ENCODE results near the gene PDE8B. TPM values are rescaled to one million over a fixed set of nuclear protein-coding genes. Genes with fewer than 3 reads are reported as not detected.

PDE8B gene
- total RNA-seq, 1 experiment from 2014 or later, result 0.07 TPM

DNA sequence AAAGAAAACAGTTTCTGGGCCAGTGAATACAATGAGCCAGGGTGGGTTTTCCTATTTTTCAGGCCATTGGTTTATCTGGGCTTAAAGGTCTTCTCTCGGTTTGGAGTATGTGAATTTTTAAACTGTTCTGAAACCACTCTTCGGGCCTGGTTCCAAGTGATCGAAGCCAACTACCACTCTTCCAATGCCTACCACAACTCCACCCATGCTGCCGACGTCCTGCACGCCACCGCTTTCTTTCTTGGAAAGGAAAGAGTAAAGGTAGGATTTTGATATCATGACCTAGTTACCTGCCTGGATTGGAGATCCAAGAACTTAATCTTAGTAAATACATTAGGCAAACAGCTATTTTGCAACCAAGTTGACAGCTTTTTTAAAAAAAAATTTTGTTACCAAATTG lies 202.6 kb downstream of the PDE8B start:
- no peaks in the 10 kb centered on the region for H3K27me3 ChIP-seq (ENCODE audit: insufficient read depth, low read length)
- H2AFZ ChIP-seq (ENCODE audit: low read length), result no peak overlapping the region
- H3K18ac ChIP-seq (ENCODE audit: insufficient read length, low read depth, low read length), result no peak overlapping the region
- H3K9ac ChIP-seq (ENCODE audit: extremely low read depth, insufficient read length, low read length), result no peak overlapping the region
- TF ChIP-seq, protein P1, sequence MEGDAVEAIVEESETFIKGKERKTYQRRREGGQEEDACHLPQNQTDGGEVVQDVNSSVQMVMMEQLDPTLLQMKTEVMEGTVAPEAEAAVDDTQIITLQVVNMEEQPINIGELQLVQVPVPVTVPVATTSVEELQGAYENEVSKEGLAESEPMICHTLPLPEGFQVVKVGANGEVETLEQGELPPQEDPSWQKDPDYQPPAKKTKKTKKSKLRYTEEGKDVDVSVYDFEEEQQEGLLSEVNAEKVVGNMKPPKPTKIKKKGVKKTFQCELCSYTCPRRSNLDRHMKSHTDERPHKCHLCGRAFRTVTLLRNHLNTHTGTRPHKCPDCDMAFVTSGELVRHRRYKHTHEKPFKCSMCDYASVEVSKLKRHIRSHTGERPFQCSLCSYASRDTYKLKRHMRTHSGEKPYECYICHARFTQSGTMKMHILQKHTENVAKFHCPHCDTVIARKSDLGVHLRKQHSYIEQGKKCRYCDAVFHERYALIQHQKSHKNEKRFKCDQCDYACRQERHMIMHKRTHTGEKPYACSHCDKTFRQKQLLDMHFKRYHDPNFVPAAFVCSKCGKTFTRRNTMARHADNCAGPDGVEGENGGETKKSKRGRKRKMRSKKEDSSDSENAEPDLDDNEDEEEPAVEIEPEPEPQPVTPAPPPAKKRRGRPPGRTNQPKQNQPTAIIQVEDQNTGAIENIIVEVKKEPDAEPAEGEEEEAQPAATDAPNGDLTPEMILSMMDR (conservative IDR thresholded peaks at IDR 0.05), result no peak
- no peak overlapping the region for H3K27ac ChIP-seq (ENCODE audit: insufficient read length, low read depth, low read length)
- no peaks in the 10 kb centered on the region for H3K4me1 ChIP-seq (ENCODE audit: insufficient read depth, low read length)
- Mint-ChIP-seq H3K36me3 (ENCODE audit: insufficient read depth in 1 of 3, low read depth in 3 of 3) (no peaks in the 10 kb centered on the region), H3K27ac (no peak overlapping the region), H3K27me3 (ENCODE audit: low read depth) (no peaks in the 10 kb centered on the region; the same call in 1 of the 2 replicates), H3K9me3 (no peaks in the 10 kb centered on the region), H3K4me3 (no peak overlapping the region), H3K4me1 (no peaks in the 10 kb centered on the region)
- H4K8ac ChIP-seq (replicated peaks; ENCODE audit: insufficient read length, low read depth, low read length), result no peak overlapping the region
- no peak overlapping the region for H3K56ac ChIP-seq (ENCODE audit: insufficient read length, low read depth, low read length)
- no peak overlapping the region for H3K14ac ChIP-seq (ENCODE audit: insufficient read depth, low read length)
- DNase-seq, result no peak
- no peak overlapping the region for H3K4me2 ChIP-seq (ENCODE audit: insufficient read depth, insufficient read length, low read length)
- no peak overlapping the region for H2BK20ac ChIP-seq (ENCODE audit: low read depth, low read length, poor library complexity, severe bottlenecking)
- no peak overlapping the region for H3K23ac ChIP-seq (ENCODE audit: insufficient read length, low read depth, low read length)
- H2BK15ac ChIP-seq (ENCODE audit: low read depth, low read length), result no peak overlapping the region
- no peak overlapping the region for H3K4ac ChIP-seq (ENCODE audit: low read depth, low read length)
- H4K5ac ChIP-seq (ENCODE audit: insufficient read length, low read depth, low read length), result no peak overlapping the region
- no peak overlapping the region for H2BK5ac ChIP-seq (ENCODE audit: insufficient read length, low read length)
- no peak overlapping the region for H2BK120ac ChIP-seq (ENCODE audit: low read depth, low read length, poor library complexity, severe bottlenecking)
- WGBS (ENCODE audit: extremely low coverage, insufficient read length, low lambda C conversion rate), result no CpG with 5 or more reads among the region's 7 CpGs
- H3K79me1 ChIP-seq (ENCODE audit: insufficient read depth, low read depth, low read length, poor library complexity, severe bottlenecking), result no peaks in the 10 kb centered on the region
- H3K9me3 ChIP-seq (ENCODE audit: control insufficient read depth, low read depth, low read length), result no peaks in the 10 kb centered on the region
- H2BK12ac ChIP-seq (ENCODE audit: insufficient read length, low read depth, low read length), result no peak overlapping the region
- no peak overlapping the region for H2AK5ac ChIP-seq (ENCODE audit: insufficient read length, low read length)
- H4K20me1 ChIP-seq (ENCODE audit: control insufficient read depth, insufficient read depth, insufficient read length), result no peaks in the 10 kb centered on the region
- no peaks in the 10 kb centered on the region for H3K23me2 ChIP-seq (ENCODE audit: insufficient read length, low read depth, low read length, poor library complexity, severe bottlenecking)
- H3K79me2 ChIP-seq (ENCODE audit: insufficient read depth, low read length), result no peaks in the 10 kb centered on the region
- H3T11ph ChIP-seq (ENCODE audit: low read length), result no peak overlapping the region
- no peak overlapping the region for H4K91ac ChIP-seq (ENCODE audit: insufficient read length, low read depth, low read length)
